GM12865 (cell line): ENCODE results near the gene SMIM14.

Source experiments
- DNase-seq: peaks from one replicate; pipeline ENCODE4 v3.0.0; 2010; ENCODE audit warnings: low read depth
- H3K4me3 ChIP-seq: 2 replicates; pipeline ENCODE4 v1.5.1; 2011; ENCODE audit warnings: mild to moderate bottlenecking, low read depth, low read length, control low read depth
- CTCF ChIP-seq: IDR thresholded peaks from 2 replicates; pipeline ENCODE4 v1.5.1; 2011; ENCODE audit warnings: low read length, control low read depth, low read depth, inconsistent platforms; ENCODE audit not compliant: insufficient read depth; ENCODE audit errors: missing control alignments

The SMIM14 gene

GRCh38 chr4:39641451-39641850 is 2.8 kb upstream of the SMIM14 start:
- no peak for TF ChIP-seq CTCF
- H3K4me3 ChIP-seq = no peak overlapping the region
- no peak for DNase-seq

GRCh38 chr4:39637586-39638353 is 895 bp downstream of the SMIM14 start:
- peak; percentile 46 for DNase-seq
- H3K4me3 ChIP-seq = peak overlapping the region; percentile 93
- no peak for TF ChIP-seq CTCF

- H3K4me3 ChIP-seq = peak overlapping the region; percentile 93
- DNase-seq = no peak
- TF ChIP-seq CTCF = no peak
Measured at GRCh38 chr4:39637221-39637585, 1.5 kb downstream of the SMIM14 start.

- TF ChIP-seq CTCF = no peak
- H3K4me3 ChIP-seq = peak overlapping the region; percentile 93
- DNase-seq = peak; percentile 54
Measured at GRCh38 chr4:39636531-39637184, 2.0 kb downstream of the SMIM14 start.

GRCh38 chr4:39635023-39635422 is 3.6 kb downstream of the SMIM14 start:
- TF ChIP-seq CTCF = no peak
- no peak for DNase-seq
- no peak overlapping the region for H3K4me3 ChIP-seq

GRCh38 chr4:39631700-39632079 is 7.0 kb downstream of the SMIM14 start:
- TF ChIP-seq CTCF = no peak
- H3K4me3 ChIP-seq = peak overlapping the region; percentile 31
- DNase-seq = peak; percentile 75

GRCh38 chr4:39627413-39627812 is 11.3 kb downstream of the SMIM14 start:
- TF ChIP-seq CTCF = no peak
- H3K4me3 ChIP-seq = no peak overlapping the region

More at GRCh38 chr4:39627413-39627812, 11.3 kb downstream of the SMIM14 start:
- no peak for DNase-seq
